Embryonic facial prominence (tissue), 1 donor: ENCODE results near the gene TPPP3.
A peak's percentile ranks its signal among the peaks of the same experiment; 100 is the strongest.
"Not testable (repeated sequence)": the region's sequence is repeated elsewhere in the genome, so short reads cannot be mapped to it uniquely, and the experiment has no call there.

Experiments
- DNase-seq: peaks from one replicate; pipeline ENCODE4 v3.0.0-alpha.2; 2016; ENCODE audit errors: extremely low spot score

TPPP3 gene

GRCh38 chr16:67426022-67426421 is 32.7 kb upstream of the TPPP3 start:
- no peak for DNase-seq

- DNase-seq = no peak
Observed at GRCh38 chr16:67425580-67425979, 32.3 kb upstream of the TPPP3 start.

- DNase-seq = no peak
Observed at GRCh38 chr16:67425061-67425460, 31.8 kb upstream of the TPPP3 start.

- DNase-seq = no peak
Observed at GRCh38 chr16:67424261-67424615, 30.9 kb upstream of the TPPP3 start.

GRCh38 chr16:67423611-67424260 is 30.4 kb upstream of the TPPP3 start:
- DNase-seq = no peak

- DNase-seq = no peak
Observed at GRCh38 chr16:67423015-67423414, 29.7 kb upstream of the TPPP3 start.

DNA sequence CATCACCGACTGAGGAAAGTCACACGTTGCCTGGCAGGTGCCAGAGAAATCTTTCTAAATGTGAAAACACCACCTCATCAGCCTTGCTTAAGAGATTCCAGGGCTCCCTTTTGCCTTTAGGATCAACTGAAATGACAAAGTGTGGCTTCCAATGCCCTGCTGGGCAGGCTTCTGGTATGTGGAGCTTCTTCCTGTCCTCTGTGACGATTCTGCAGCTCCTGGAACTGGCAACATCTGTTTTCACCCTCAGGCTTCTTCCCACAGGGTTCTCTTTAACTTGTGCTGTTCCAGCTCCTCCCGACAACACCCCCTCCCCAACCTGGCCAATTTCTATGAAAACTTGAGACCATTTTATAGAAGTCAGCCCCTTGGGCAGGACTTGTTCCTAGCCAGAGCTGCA is 27.7 kb upstream of the TPPP3 start:
- DNase-seq = no peak

GRCh38 chr16:67419931-67420330 is 26.6 kb upstream of the TPPP3 start:
- DNase-seq = no peak

DNA sequence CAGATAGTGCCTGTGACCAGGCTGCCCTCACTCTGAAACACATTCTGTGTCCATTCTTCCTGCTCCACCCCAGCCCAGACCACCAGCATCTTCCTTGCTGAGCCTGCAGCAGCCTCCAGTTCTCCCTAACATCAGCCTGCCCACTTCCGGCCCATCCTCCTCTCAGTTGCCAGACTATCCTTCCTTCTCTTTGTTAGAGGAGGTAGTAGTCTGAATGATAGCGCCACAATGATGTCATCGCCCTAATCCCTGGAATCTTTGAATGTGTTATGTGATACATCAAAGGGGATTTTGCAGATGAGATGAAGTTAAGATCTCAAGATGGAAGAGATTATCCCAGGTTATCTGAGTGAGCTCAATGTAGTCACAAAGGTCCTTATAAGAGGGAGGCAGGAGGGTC is 26.2 kb upstream of the TPPP3 start:
- no peak for DNase-seq

- DNase-seq = no peak
Observed at GRCh38 chr16:67417333-67418061, 24.2 kb upstream of the TPPP3 start.

- DNase-seq = peak; percentile 27
Observed at GRCh38 chr16:67415872-67416793, 22.8 kb upstream of the TPPP3 start, which contains the start of gene ZDHHC1. TSS of gene ZDHHC1 (minus strand) at chr16:67416477. CDS start at chr16:67407775, 8,702 bp downstream.

DNA sequence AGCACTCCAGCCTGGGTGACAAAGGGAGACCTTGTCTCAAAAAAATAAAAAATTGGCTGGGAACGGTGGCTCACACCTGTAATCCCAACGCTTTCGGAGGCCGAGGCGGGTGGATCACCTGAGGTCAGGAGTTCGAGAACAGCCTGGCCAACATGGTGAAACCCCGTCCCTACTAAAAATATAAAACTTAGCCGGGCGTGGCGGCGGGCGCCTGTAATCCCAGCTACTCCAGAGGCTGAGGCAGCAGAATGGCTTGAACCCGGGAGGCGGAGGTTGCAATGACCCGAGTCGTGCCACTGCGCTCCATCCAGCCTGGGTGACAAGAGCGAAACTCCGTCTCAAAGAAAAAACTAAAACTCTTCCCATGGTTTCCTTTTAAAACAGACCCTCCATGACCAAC is 22.1 kb upstream of the TPPP3 start:
- DNase-seq = not testable (repeated sequence)

- DNase-seq = no peak
Observed at GRCh38 chr16:67413978-67414911, 20.9 kb upstream of the TPPP3 start.

DNA sequence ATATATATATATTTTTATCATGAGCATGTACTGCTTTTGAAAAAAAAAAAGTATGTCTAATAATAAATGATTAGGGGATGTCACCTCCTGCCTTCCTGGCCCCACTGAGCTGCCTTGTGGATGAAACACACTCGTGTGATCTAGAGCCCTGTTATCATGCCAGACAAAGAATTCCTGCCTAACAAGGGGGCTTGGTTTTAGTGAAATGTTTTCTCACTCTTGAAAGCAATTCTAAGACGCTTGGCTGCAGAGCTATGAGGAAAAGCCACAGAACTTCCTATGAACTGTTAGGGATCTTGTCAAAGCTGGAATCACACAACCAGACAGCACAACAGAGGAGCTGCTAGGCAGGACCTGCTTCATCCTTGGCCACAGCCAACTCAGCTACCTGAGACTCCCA is 19.0 kb upstream of the TPPP3 start:
- no peak for DNase-seq

- no peak for DNase-seq
Observed at GRCh38 chr16:67411339-67411738, 18.0 kb upstream of the TPPP3 start.

DNA sequence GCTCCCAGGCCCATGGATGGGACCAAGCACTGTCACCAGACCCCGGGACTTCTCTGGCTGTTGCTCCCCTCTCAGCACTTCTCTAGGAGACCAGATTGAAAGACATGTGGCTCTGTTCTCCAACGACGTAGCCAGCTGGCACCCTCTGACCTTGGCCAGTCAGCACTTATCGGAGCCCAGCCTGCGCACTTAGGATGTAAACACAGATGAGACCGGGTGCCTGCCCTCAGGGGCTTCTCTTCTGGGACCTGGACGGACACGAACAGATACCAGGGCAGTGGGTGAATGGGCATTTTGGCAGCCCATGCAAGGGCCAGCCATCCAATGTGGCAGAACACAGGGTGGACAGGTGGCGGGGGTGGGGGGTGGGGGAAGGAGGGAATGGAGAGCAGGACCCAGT is 16.3 kb upstream of the TPPP3 start:
- DNase-seq = no peak

GRCh38 chr16:67407788-67408452 is 14.6 kb upstream of the TPPP3 start:
- DNase-seq = no peak

DNA sequence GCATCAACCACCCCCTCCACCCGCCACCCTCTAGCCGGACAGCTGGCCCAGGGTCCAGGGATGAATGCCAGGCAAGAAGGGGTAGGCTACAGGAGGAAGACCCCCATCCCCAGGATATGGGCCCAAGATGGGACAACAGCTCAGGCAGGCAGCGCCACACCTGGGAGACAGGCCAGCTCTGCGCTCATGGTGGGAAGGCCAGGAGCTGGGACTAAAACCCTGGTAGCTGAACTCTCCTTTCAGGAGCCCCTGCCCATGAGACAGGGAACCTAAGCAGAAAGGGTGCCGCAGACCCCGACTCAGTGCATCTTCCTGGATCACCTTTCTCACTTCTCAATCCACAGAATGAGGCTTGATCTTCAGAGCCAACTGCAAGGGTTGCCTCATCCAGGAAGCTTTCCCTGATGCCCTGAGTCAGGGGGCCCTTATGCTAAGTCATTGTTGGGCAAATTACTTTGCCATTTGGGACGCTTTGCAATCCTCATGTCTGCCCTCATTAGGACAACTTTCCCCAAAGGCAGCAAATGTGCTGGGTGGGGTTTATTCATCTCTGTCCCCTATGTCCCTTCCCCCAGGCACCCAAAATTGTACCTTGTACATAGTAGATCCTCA is 14.0 kb upstream of the TPPP3 start:
- no peak for DNase-seq

DNA sequence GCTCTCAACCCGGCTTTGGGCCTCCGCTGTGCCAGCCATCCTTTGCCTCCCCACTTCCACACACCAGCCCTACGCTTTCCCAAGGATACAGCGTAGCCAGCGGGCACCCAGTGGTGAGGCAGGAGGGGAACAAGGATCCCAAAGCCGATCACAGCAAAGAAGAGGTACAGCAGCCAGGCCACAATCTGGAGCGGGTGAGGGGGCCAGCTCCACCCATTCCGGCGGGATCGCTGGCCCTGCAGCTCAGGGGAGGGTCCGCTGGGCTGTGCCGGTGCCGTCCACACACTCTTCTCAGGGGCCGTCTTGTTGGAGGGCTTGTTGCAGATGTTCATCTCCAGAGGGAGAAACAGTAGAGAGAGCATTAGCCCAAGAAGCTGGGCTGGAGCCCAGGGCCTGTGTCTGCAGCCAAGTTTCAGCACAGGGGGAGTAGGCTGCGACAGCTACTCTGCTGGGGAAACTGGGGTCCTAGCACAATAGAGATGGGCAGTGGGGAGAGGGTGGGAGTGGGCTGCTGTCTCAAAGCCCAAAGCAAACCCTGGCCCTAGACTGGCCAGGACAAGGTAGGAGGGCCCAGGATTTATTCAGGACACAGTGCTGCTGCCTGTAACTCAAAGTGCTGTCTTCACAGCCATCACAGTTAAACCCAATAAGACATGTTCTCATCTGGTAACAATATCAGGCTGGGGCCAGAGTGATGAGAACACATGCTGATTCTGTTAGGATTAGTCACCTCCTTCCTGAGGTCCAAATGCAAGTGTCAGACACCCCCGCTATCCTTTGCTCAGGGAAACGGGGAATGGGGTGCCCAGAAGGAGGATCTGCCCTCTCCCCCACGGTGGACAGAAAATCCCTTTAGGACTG is 13.0 kb upstream of the TPPP3 start:
- no peak for DNase-seq
